Colonic mucosa (tissue), 4 donors: ENCODE results near the gene TTLL3. TPM values are rescaled to one million over a fixed set of nuclear protein-coding genes. Genes with fewer than 3 reads are reported as not detected.
A peak's percentile ranks its signal among the peaks of the same experiment; 100 is the strongest.
"Not testable (repeated sequence)": the region's sequence is repeated elsewhere in the genome, so short reads cannot be mapped to it uniquely, and the experiment has no call there.

Experiments used
- DNase-seq: peaks from one replicate; pipeline ENCODE4 v3.0.0-alpha.2; 2020
- H3K27ac ChIP-seq: fragments of 200-600 bp; one replicate; pipeline ENCODE4 v1.8.0; 2021
- H3K27me3 ChIP-seq: fragments of 200-600 bp; one replicate; pipeline ENCODE4 v1.8.0; 2021
- H3K36me3 ChIP-seq: fragments of 200-600 bp; one replicate; pipeline ENCODE4 v1.8.0; 2021
- H3K4me1 ChIP-seq: fragments of 200-600 bp; one replicate; pipeline ENCODE4 v1.8.0; 2021; ENCODE audit warnings: mild to moderate bottlenecking
- H3K4me3 ChIP-seq: fragments of 200-600 bp; one replicate; pipeline ENCODE4 v1.8.0; 2021
- H3K9ac ChIP-seq, 2 donors: one replicate each; pipeline ENCODE4 v1.7.0; 2013; ENCODE audit warnings: control low read depth in 2 of 2, low read depth in 2 of 2, low read length in 2 of 2
- H3K9me3 ChIP-seq: fragments of 200-600 bp; one replicate; pipeline ENCODE4 v1.8.0; 2021
- intact Hi-C: fragments of 100-400 bp; cut with DNase I; formaldehyde crosslinking; loops from one replicate; pipeline ENCODE4 v1.14.1; 2022
- total RNA-seq, 2 donors: library from RNA; stranded (reverse); fragmentation: NEBNext Ultra II Directional in 1 of 2; extraction: Animal tissue kit (Norgen Biotek cat#: 25700) in 1 of 2; gene quantifications; one replicate each; pipeline ENCODE4 v1.2.1, GENCODE V29; 2021
- TF ChIP-seq, protein P1 (sequence below): fragments of 200-600 bp; IDR thresholded peaks from one replicate; pipeline ENCODE4 v1.8.0; 2022; ENCODE audit warnings: antibody characterized with exemption, mild to moderate bottlenecking
- donor health status: healthy.
- donor health status: DM: no; HTN: no; CAD: no.
- donor health status: DM: no; HTN: no; CAD: no.

The TTLL3 gene
- total RNA-seq, 2 donors from 2014 or later = 25.0 to 28.7 TPM

DNA sequence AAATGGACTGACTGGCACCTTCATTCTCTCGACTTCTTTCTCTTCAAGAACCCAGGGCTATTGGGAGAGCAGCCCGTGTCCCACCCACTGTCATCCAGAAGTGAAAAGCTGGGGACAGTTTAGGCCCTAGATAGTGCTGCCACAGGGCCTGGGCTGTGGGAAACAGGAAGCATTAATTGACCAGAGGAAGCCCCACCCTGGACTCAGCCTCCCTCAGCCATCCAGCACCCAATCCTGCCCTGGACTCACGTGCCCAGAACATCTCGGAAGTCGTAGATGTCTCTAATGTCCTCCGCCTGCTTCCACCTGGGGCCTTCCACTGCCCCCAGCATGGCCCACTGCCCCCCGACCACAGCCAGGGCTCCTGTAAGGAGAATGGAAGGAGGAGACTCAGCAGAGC is 42.6 kb upstream of the TTLL3 start:
- Histone ChIP-seq H3K36me3 (no peaks in the 10 kb centered on the region), H3K9me3 (no peaks in the 10 kb centered on the region), H3K27me3 (no peaks in the 10 kb centered on the region), H3K27ac (no peak overlapping the region), H3K4me3 (no peak overlapping the region), H3K4me1 (peaks cover 5% of the 10 kb centered on the region), H3K9ac (peak overlapping the region in 1 of 2 donors; percentile 21)
- intact Hi-C loops = no loop called here
- no peak for DNase-seq
- TF ChIP-seq, protein P1, sequence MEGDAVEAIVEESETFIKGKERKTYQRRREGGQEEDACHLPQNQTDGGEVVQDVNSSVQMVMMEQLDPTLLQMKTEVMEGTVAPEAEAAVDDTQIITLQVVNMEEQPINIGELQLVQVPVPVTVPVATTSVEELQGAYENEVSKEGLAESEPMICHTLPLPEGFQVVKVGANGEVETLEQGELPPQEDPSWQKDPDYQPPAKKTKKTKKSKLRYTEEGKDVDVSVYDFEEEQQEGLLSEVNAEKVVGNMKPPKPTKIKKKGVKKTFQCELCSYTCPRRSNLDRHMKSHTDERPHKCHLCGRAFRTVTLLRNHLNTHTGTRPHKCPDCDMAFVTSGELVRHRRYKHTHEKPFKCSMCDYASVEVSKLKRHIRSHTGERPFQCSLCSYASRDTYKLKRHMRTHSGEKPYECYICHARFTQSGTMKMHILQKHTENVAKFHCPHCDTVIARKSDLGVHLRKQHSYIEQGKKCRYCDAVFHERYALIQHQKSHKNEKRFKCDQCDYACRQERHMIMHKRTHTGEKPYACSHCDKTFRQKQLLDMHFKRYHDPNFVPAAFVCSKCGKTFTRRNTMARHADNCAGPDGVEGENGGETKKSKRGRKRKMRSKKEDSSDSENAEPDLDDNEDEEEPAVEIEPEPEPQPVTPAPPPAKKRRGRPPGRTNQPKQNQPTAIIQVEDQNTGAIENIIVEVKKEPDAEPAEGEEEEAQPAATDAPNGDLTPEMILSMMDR = no peak

DNA sequence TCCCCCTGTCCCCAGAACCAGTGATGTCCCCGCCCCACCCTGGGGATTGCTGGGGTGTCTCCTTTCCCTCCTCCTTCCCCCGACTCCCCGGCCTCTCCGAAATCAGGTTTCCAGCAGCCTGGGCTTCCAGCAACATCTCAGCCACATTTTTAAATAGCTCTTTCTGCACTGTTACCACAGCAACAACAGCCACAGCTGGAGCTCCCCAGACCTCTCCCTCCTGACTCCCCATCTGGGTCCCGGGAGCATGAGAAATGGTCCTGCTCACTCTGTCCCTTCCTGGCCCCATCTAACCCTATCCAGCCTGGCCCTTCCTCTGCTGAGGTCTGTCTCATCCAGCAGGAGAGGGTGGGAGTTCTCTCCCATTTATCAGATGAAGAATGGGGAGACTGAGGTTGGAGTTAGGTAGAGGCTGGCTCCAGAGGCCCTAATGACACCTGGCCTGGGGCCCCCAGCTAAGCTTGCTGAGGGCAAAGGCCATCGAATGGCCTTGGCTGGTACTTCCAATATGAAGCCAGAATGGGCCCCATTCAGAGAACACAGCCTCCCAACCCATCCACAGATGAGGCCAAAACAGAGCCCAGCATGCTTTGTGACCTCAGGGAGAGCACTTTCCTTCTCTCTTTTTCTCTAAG is 41.8 kb upstream of the TTLL3 start:
- H3K4me1 ChIP-seq = peaks cover 5% of the 10 kb centered on the region
- H3K9me3 ChIP-seq = no peaks in the 10 kb centered on the region
- DNase-seq = no peak
- no peak overlapping the region for H3K27ac ChIP-seq
- TF ChIP-seq, protein P1 = no peak
- no peaks in the 10 kb centered on the region for H3K27me3 ChIP-seq
- intact Hi-C loops = no loop called here
- peak overlapping the region in 1 of 2 donors; percentile 88 for H3K9ac ChIP-seq
- H3K4me3 ChIP-seq = no peak overlapping the region
- H3K36me3 ChIP-seq = no peaks in the 10 kb centered on the region

DNA sequence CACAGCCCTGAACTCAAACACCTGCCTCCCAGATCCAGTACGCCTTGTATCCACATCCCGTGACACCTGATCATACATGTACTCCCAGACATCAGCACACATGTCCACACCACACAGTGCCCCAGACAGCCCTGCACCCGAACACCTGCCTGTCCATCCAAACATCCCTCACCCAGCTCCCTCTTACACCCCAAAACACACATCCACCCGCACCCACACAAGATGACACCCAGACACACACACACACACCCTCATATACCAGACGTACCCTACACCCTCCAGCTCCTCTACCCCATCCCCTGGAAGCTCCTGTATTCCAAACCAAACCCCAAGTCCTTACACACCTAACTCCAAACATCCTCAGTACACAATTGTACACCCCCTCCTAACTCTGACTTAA is 41.0 kb upstream of the TTLL3 start:
- DNase-seq = no peak
- intact Hi-C loops = no loop called here

DNA sequence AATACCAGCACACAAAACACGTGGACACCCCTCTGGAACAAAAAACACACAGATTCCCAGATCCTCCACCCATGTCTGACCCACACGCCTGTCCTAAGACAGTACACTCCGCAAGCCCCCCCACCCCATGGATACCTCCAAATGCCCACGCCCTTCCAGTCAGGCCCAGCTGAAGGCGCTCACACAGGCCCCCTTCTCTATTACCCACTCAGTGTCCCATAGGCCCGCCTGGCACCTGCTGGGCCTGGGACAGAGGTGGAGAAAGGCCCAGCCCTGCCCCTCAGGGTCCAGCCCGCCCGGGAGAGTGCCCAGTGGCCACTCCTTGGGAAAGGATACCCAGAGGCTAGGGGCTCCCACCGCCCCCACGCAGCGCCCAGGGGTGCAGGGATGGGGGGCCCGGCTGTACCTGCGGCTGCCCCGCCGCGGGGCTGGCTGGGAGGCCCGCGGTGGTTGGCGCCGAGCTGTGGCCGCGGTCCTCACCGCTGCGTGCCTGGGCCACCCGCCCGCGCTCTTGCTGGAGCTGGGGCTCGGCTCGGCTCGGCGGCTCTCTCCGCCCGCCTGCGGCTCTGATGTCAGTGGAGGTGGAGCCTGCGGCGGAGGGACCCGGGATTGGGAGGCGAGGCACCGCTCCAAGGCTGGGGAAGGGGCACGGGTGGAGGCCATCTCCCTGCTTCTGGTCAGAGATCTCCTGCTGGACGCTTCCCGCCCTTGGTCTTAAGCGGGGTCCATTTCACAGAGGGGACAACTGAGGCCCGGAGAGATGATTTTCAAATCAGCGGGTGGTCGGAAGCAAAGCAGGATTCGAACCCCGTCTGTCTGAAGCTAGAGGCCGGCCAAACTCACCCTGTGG is 40.4 kb upstream of the TTLL3 start, which contains the start of gene CAMK1:
Gene CAMK1 (minus strand): TSS at position 522 of the 850 bp plus-strand sequence. CDS start 2,198 bp downstream, outside the sequence.
- peak within 1 kb of the TSS; percentile 88 to 94 for H3K9ac ChIP-seq

More for the DNA sequence above, 41.0 kb upstream of the TTLL3 start:
- Histone ChIP-seq H3K9ac (peak overlapping the region in 1 of 2 donors; percentile 88), H3K4me1 (peaks cover 5% of the 10 kb centered on the region), H3K27ac (no peak overlapping the region), H3K36me3 (no peaks in the 10 kb centered on the region), H3K9me3 (no peaks in the 10 kb centered on the region), H3K27me3 (no peaks in the 10 kb centered on the region), H3K4me3 (peak overlapping the region; percentile 52)
- TF ChIP-seq, protein P1 = no peak

DNA sequence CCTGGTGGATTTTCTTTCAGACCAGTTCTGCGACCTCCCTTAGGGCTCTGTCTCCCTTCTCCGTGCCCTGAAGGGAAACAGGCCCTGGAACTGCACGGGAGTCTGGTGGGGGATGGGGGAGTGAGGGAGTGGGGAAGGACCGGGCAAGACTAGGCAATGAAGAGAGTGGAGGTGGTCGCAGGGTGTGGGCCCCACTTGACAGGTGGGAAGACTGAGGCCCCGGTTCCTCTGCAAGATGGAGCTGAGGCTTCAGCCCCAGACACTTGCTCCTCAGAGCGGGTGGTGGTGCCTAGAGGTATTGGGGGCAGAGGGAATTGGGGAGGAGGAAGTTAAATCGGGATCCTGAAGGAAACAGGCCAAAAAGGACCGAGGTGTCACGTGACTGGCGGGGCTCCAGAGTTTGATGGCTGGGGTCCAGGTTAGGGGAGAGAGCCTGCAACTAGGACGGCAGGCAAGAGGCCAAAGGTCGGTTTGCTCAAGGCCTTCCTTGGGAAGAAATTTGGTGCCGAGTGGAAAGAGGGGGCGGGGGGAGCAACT is 39.7 kb upstream of the TTLL3 start:
- Histone ChIP-seq H3K9ac (peak overlapping the region; percentile 88 to 94), H3K27me3 (no peaks in the 10 kb centered on the region), H3K4me3 (peak overlapping the region; percentile 52), H3K27ac (peak overlapping the region; percentile 59), H3K36me3 (no peaks in the 10 kb centered on the region), H3K9me3 (no peaks in the 10 kb centered on the region), H3K4me1 (peaks cover 5% of the 10 kb centered on the region)
- intact Hi-C loops = no loop called here
- TF ChIP-seq, protein P1 = no peak
- peak; percentile 93 for DNase-seq

More for the DNA sequence above, 40.4 kb upstream of the TTLL3 start, which contains the start of gene CAMK1:
- no peaks in the 10 kb centered on the region for H3K27me3 ChIP-seq
- intact Hi-C loops = no loop called here
- no peaks in the 10 kb centered on the region for H3K36me3 ChIP-seq
- TF ChIP-seq, protein P1 = no peak
- peak within 1 kb of the TSS; percentile 52 for H3K4me3 ChIP-seq
- H3K9me3 ChIP-seq = no peaks in the 10 kb centered on the region
- peak within 1 kb of the TSS; percentile 59 for H3K27ac ChIP-seq
- peaks cover 5% of the 10 kb centered on the region for H3K4me1 ChIP-seq
- peak; percentile 85 for DNase-seq

DNA sequence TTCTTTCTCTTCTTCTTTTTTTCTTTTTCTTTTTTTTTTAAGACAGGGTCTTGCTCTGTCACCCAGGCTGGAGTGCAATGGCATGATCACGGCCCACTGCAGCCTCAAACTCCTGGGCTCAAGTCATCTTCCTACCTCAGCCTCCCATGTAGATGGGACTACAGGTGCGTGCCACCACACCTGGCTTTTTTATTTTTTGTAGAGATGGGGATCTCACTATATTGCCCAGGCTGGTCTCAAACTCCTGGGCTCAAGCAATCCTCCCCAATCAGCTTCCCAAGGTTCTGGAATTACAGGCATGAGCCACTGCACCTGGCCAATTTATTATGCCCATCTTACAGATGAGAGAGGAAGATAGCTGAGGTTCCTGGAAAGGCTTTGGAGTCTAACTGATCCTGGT is 39.1 kb upstream of the TTLL3 start:
- not testable (repeated sequence) for H3K9me3 ChIP-seq, H3K27me3 ChIP-seq

More for the DNA sequence above, 39.1 kb upstream of the TTLL3 start:
- H3K4me3 ChIP-seq, H3K36me3 ChIP-seq, H3K4me1 ChIP-seq, intact Hi-C loops, H3K9ac ChIP-seq, H3K27ac ChIP-seq, DNase-seq: not testable (repeated sequence)
